GM12864 (cell line): ENCODE results near the gene CRTC1.

ENCODE experiments used
- DNase-seq: peaks from one replicate; pipeline ENCODE4 v3.0.0-alpha.2; 2011; ENCODE audit warnings: low read depth
- H3K4me3 ChIP-seq: 2 replicates; pipeline ENCODE4 v1.5.1; 2011; ENCODE audit warnings: mild to moderate bottlenecking, low read depth, low read length, control low read depth
- CTCF ChIP-seq: IDR thresholded peaks from 2 replicates; pipeline ENCODE4 v1.5.1; 2011; ENCODE audit warnings: low read depth, mild to moderate bottlenecking, moderate library complexity, low read length, control low read depth, inconsistent platforms; ENCODE audit errors: missing control alignments

The CRTC1 gene

DNA sequence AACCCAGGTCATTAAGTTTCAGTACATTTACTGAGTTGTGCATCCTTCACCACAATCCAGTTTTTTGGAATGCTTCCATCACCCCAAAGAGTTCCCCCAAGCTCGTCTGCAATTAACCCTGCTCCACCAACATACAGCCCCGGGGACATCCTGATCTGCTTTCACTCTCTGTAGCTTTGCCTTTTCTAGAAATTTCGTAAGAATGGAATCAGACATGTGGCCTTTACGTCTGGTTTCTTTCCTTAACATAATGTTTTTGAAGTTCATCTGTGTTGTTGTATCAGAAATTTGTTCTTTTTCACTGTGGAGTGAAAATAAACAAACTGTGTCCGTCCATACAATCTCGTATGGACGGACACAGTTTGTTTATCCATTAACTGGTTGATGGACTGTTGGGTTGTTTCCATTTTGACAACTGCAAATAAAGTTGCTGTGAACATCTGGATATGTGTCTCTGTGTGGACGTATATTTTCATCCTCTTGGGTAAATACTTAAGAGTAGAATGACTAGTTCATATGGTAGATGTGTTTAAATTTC is 43.7 kb upstream of the CRTC1 start:
- no peak overlapping the region for H3K4me3 ChIP-seq
- TF ChIP-seq CTCF, result no peak
- DNase-seq, result no peak

- no peak overlapping the region for H3K4me3 ChIP-seq
- no peak for DNase-seq
- no peak for TF ChIP-seq CTCF
These were observed 39.1 kb upstream of the CRTC1 start for GRCh38 chr19:18644196-18645034.

DNA sequence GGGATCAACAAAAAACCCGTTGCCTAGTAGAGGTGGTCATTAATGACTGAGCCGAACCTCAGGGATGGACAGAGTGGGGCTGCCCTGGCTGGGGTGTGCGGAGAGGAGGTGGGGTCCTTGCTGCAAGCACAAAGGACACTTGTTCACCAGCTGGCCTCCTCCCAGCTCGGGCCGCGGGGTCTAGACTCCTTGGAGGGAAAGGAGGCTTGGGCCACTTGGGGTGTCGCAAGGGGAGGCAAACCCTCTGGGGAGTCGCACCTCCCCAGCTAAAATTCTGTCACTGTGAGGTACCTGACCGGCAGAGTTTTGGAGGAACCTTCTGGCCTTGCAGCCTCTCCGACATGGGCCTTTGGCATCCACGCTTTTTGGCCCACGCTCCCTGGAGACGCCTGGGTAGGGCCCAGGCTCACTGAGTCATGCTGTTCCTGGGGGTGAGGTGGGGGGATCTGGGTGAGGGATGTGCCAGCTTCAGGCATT is 38.4 kb upstream of the CRTC1 start:
- TF ChIP-seq CTCF, result no peak
- H3K4me3 ChIP-seq, result no peak overlapping the region
- no peak for DNase-seq

- no peak for DNase-seq
- TF ChIP-seq CTCF, result no peak
- no peak overlapping the region for H3K4me3 ChIP-seq
These were observed 36.7 kb upstream of the CRTC1 start for GRCh38 chr19:18646535-18647370.

- no peak for DNase-seq
- no peak for TF ChIP-seq CTCF
- H3K4me3 ChIP-seq, result no peak overlapping the region
These were observed 36.1 kb upstream of the CRTC1 start for GRCh38 chr19:18647371-18647767.

DNA sequence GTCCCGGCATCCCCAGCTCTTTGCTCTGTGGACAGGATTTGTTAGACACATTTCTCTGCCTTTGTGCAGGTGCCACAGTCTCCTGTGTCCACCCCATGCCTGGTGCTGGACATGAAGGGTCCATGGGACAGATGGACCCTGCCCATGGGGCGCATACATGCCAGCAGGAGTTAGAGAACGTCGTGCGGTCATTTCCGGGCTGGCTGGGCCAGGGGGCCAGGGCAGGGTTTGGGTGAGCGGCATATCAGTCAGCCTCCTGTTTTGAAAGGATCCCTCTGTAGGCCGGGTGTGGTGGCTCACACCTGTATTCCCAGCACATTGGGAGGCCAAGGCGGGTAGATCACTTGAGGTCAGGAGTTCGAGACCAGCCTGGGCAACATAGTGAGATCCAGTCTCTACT is 35.7 kb upstream of the CRTC1 start:
- TF ChIP-seq CTCF, result no peak
- H3K4me3 ChIP-seq, result no peak overlapping the region

More for the DNA sequence above, 35.7 kb upstream of the CRTC1 start:
- no peak for DNase-seq
